D721Med (cell line): ENCODE results near the gene KCNK10.

ENCODE experiments used
- DNase-seq: peaks from one replicate; pipeline ENCODE4 v3.0.0; 2011; ENCODE audit warnings: low spot score; ENCODE audit not compliant: insufficient read length
- FAIRE-seq: peaks from 2 replicates; lab custom pipeline; 2011; peaks lifted over from hg19 to GRCh38; lab: Jason Lieb, UNC
- CTCF ChIP-seq: IDR thresholded peaks from 2 replicates; pipeline ENCODE4 v1.5.1; 2012; ENCODE audit warnings: mild to moderate bottlenecking, control low read depth; ENCODE audit not compliant: insufficient read depth; ENCODE audit errors: missing control alignments

The KCNK10 gene

GRCh38 chr14:88310021-88310420, 13.0 kb downstream of the KCNK10 start:
- no peak for TF ChIP-seq CTCF
- DNase-seq (no peak), FAIRE-seq (peak; percentile 32)

- TF ChIP-seq CTCF = no peak
- no peak for FAIRE-seq
Observed at GRCh38 chr14:88305528-88306322, 17.3 kb downstream of the KCNK10 start.

GRCh38 chr14:88303041-88303440, 20.0 kb downstream of the KCNK10 start:
- DNase-seq (no peak), FAIRE-seq (no peak)
- TF ChIP-seq CTCF = no peak

More at GRCh38 chr14:88305528-88306322, 17.3 kb downstream of the KCNK10 start:
- DNase-seq = no peak

- FAIRE-seq (no peak), DNase-seq (no peak)
- no peak for TF ChIP-seq CTCF
Observed at GRCh38 chr14:88301381-88301780, 21.7 kb downstream of the KCNK10 start.

- FAIRE-seq = no peak
- no peak for DNase-seq
- TF ChIP-seq CTCF = no peak
Observed at GRCh38 chr14:88300817-88301216, 22.3 kb downstream of the KCNK10 start.

GRCh38 chr14:88299865-88300530, 23.1 kb downstream of the KCNK10 start:
- DNase-seq (no peak), FAIRE-seq (no peak)
- no peak for TF ChIP-seq CTCF

- FAIRE-seq = no peak
- no peak for TF ChIP-seq CTCF
- DNase-seq = no peak
Observed at GRCh38 chr14:88297306-88297705, 25.8 kb downstream of the KCNK10 start.
